ENCODE data around the gene FLT4.

The FLT4 gene

GRCh38 chr5:180603076-180603594 lies 46.3 kb downstream of the FLT4 start:
- no peak for DNase-seq

- DNase-seq = no peak
These were observed 46.8 kb downstream of the FLT4 start for GRCh38 chr5:180602481-180603075.

GRCh38 chr5:180601591-180602480 lies 47.6 kb downstream of the FLT4 start:
- no peak for DNase-seq

- DNase-seq = no peak
These were observed 48.8 kb downstream of the FLT4 start for GRCh38 chr5:180600554-180601041.

- DNase-seq = no peak
These were observed 49.3 kb downstream of the FLT4 start for GRCh38 chr5:180599981-180600553.

DNA sequence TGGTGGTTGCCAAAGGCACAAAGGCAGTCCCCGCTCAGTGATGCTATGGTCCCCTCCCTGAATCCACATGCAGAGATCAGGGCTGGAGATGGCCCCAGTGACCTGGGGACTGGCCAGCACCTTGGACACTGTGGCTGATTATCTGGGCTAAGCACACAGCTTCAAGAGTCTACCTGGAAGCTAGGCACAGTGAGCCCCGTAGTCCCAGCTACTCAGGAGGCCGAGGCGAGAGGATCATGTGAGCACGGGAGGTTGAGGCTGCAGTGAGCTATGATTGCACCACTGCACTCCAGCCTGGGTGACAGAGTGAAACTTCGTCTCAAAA lies 49.8 kb downstream of the FLT4 start:
- no peak for DNase-seq

GRCh38 chr5:180598797-180599589 lies 50.4 kb downstream of the FLT4 start:
- no peak for DNase-seq

- no peak for DNase-seq
These were observed 51.1 kb downstream of the FLT4 start for GRCh38 chr5:180598316-180598701.

DNA sequence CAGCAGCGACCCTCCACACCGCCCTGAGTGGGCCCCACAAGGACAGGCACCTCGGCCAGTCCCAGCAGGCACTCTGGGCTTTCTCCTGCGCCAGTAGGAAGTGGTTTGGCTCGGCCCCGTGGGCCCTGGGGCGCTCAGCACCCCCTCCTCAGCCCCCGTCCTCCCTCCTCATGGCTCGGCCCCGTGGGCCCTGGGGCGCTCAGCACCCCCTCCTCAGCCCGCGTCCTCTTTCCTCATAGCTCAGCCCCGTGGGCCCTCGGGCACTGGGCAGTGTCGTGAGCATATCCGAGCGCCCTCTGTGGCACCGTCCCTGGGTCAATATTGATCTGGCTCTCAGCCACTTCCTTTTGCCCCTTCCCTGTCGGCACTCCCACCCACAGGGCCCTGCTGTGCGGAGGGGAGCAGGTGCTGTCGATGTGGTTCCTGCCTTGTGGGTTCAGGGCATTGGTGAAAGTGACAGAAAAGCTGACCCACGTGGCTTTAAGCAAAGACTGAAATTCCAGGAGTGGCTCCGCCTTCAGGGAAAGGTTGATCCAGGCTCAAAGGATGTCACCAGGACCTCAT lies 52.6 kb downstream of the FLT4 start:
- no peak for DNase-seq

DNA sequence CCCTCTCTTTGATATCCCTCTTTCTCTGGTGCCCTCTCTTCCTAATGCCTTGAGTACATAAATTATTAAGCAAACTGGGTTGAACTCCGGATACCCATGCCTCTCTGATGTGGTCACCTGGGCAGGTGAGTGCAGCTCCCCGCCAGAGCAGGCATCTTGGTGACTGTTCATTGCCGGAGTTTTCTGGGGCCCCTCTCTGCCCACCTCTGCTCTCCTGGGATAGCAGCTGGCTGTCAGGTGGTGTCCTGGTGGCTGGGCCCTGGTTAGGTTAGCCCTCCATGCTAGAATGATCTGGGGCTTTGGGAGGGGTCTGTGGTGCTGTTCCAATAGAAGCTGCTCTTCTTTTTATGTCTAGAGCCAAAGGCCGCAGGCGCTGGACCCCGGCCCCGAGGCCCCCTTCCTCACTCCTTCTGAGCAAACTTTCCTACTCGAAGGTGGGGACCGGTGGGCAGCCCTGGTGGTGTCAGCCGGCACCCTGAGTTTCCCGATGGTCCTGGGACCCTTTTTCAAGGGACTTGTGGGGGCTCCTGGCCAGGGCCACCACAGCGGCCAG lies 53.2 kb downstream of the FLT4 start:
- no peak for DNase-seq

DNA sequence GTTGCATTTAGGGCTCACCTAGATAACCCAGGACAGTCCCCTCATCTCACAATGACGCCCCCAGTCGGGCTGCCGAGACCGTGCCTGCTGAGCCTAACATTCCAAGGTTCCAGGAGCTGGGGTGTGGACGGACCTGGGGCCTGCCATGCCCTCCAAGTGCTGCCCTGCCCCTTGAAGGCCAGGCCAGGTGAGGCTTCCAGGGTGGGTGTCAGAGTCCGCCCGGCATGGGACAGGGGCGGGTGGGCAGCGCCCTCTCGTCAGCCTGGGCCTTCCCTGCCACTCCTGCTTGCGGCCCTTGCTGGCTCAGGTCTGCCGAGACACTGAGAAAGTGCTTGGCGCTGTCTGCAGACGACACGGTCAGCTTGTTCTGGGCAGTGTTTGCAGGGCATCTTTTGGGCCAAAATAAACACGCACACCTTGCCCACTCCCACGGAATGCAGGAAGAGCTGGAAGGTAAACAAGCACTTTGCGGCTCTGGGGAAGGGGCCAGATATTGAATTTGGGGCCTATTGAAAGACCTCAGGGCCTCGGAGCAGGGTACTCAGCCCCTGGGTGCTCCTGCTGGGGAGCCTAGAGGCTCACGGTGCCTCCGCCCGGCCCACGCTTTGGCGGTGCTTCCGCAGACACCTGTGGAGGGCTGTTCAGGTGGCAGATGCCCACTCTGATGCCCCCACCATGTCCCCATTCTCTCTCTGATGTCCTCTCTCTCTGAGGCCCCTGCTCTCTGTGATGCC lies 53.9 kb downstream of the FLT4 start:
- no peak for DNase-seq

GRCh38 chr5:180595046-180595379 lies 54.4 kb downstream of the FLT4 start:
- DNase-seq = no peak

DNA sequence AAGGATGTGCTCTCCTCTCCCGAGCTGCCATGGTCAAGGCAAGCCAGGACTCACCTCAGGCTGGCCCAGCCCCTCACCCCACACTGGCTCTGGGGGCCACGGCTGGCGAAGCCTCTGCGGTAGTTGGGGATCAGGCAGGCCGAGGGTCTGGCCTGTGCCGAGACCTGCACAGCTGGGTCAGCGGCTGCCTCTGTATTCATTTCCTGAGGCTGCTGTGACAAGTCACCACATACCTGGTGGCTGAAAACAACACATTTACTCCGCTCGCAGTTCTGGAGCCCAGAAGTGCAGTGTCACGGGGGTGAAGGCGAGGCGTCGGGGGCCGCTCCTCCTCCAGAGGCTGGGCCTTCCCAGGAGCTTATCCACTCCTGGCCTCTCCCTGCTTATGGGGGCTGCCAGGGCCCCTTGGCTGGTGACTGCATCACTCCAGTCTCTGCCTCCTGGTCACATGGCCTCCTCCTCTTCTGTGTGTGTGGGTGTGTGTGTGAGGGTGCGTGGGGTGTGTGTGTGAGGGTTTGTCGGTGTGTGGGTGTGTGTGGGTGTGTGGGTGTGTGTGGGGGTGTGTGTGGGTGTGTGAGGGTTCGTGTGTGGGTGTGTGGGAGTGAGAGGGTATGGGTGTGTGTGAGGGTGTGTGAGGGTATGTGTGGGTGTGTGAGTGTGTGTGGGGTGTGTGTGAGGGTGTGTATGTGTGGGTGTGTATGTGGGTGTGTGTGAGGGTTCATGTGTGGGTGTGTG lies 54.9 kb downstream of the FLT4 start:
- no peak for DNase-seq

DNA sequence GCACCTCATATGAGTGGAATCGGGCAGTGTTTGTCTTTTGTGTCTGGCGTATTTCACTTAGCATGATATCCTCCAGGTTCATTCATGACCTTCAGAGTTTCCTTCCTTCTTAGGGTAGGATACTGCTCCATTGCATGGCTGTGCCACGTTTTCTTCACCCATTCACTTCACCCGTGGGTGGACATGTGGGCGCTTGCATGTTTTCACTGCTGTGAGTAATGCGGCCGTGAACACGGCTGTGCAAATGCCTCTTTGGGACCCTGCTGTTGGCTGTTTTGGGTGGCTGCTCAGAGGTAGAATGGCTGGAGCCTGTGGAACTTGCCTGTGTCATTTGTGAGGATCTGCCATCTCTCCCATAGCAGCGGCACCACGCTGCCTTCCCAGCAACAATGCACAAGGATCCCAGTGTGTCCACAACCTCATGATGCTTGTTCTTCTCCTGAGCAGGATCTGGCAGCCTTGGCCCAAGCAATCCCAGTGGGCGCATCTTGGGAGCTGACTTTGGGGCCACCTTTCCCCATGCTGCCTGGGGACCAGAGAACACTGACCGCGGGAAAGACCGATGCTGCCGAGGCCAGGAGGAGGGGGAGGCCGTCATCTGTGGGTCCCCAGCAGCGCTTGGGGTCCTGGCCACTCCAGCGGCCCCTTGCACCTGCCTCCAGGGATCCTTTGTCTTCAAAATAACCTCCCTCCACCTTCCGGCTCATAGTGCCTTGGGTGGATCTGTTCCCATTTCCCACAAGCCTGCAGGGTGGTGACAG lies 55.8 kb downstream of the FLT4 start:
- DNase-seq = no peak

- no peak for DNase-seq
These were observed 57.2 kb downstream of the FLT4 start for GRCh38 chr5:180592176-180592575.

DNA sequence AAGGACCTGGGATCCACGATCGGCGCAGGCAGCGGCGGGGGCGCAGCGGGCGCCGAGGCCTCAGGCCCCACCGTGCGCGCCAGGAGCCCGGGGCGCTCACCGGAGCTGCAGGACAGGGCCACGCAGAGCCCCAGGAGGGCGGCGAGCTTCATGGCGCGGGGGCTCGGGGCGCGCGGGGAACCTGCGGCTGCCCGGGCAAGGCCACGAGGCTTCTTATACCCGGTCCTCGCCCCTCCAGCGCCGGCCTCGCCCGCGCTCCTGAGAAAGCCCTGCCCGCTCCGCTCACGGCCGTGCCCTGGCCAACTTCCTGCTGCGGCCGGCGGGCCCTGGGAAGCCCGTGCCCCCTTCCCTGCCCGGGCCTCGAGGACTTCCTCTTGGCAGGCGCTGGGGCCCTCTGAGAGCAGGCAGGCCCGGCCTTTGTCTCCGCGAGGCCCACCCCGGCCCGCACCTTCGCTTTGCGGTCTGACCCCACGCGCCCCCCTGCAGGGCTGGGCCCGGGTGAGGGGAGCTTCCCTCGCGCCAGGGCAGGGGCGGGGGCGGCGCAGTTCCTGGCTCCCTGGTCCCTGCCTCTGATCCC lies 58.0 kb downstream of the FLT4 start, which contains the start of gene SCGB3A1:
SCGB3A1 (minus strand) TSS at position 189 of the 577 bp plus-strand sequence; CDS start at position 152, 37 bp downstream.
- no peak for DNase-seq

- DNase-seq = no peak
These were observed 58.7 kb downstream of the FLT4 start for GRCh38 chr5:180590543-180591310.

- no peak for DNase-seq
These were observed 59.4 kb downstream of the FLT4 start for GRCh38 chr5:180589771-180590542.

Data from NCI-H226 (cell line).